ENCODE results near the gene MPL. TPM values are rescaled to one million over a fixed set of nuclear protein-coding genes. Genes with fewer than 3 reads are reported as not detected.

MPL gene
- total RNA-seq, 2 experiments from 2014 or later, result not detected

GRCh38 chr1:43305926-43306687 lies 31.5 kb upstream of the MPL start:
- CTCF ChIA-PET, result no interaction called here
- POLR2A ChIA-PET, result no interaction called here

- POLR2A ChIA-PET, result no interaction called here
Measured at GRCh38 chr1:43306688-43307457, 30.7 kb upstream of the MPL start.

GRCh38 chr1:43307458-43308158 lies 30.0 kb upstream of the MPL start:
- POLR2A ChIA-PET, result no interaction called here
- CTCF ChIA-PET, result interaction anchor here (0.6 kb wide), 1 partner anchor 15 kb away, joined by 3 read pairs; no protein-coding TSS in a partner anchor

More at GRCh38 chr1:43306688-43307457, 30.7 kb upstream of the MPL start:
- CTCF ChIA-PET, result interaction anchor here (0.6 kb wide), 1 partner anchor 14 kb away, joined by 3 read pairs; no protein-coding TSS in a partner anchor

- CTCF ChIA-PET, result no interaction called here
- POLR2A ChIA-PET, result no interaction called here
Measured at GRCh38 chr1:43308635-43309404, 28.8 kb upstream of the MPL start.

- POLR2A ChIA-PET, result no interaction called here
Measured at GRCh38 chr1:43309405-43310025, 28.1 kb upstream of the MPL start.

GRCh38 chr1:43311521-43311920 lies 26.1 kb upstream of the MPL start:
- CTCF ChIA-PET, result no interaction called here

More at GRCh38 chr1:43309405-43310025, 28.1 kb upstream of the MPL start:
- CTCF ChIA-PET, result no interaction called here

GRCh38 chr1:43312212-43312623 lies 25.4 kb upstream of the MPL start:
- ChIA-PET POLR2A (no interaction called here), CTCF (no interaction called here)

More at GRCh38 chr1:43311521-43311920, 26.1 kb upstream of the MPL start:
- POLR2A ChIA-PET, result no interaction called here

- CTCF ChIA-PET, result no interaction called here
- POLR2A ChIA-PET, result no interaction called here
Measured at GRCh38 chr1:43312663-43313515, 24.7 kb upstream of the MPL start.

- ChIA-PET POLR2A (no interaction called here), CTCF (no interaction called here)
Measured at GRCh38 chr1:43313771-43314170, 23.8 kb upstream of the MPL start.

- ChIA-PET CTCF (no interaction called here), POLR2A (no interaction called here)
Measured at GRCh38 chr1:43314233-43314632, 23.4 kb upstream of the MPL start.

GRCh38 chr1:43315481-43315880 lies 22.1 kb upstream of the MPL start:
- ChIA-PET POLR2A (no interaction called here), CTCF (no interaction called here)

- POLR2A ChIA-PET, result no interaction called here
Measured at GRCh38 chr1:43315963-43316737, 21.5 kb upstream of the MPL start.

GRCh38 chr1:43316738-43317520 lies 20.7 kb upstream of the MPL start:
- ChIA-PET POLR2A (no interaction called here), CTCF (no interaction called here)

More at GRCh38 chr1:43315963-43316737, 21.5 kb upstream of the MPL start:
- CTCF ChIA-PET, result no interaction called here

GRCh38 chr1:43317817-43318471 lies 19.7 kb upstream of the MPL start:
- POLR2A ChIA-PET, result no interaction called here

GRCh38 chr1:43318831-43319230 lies 18.8 kb upstream of the MPL start:
- ChIA-PET POLR2A (no interaction called here), CTCF (no interaction called here)

More at GRCh38 chr1:43317817-43318471, 19.7 kb upstream of the MPL start:
- CTCF ChIA-PET, result no interaction called here

GRCh38 chr1:43319288-43319687 lies 18.3 kb upstream of the MPL start:
- CTCF ChIA-PET, result no interaction called here

GRCh38 chr1:43319766-43320165 lies 17.9 kb upstream of the MPL start:
- ChIA-PET POLR2A (no interaction called here), CTCF (no interaction called here)

More at GRCh38 chr1:43319288-43319687, 18.3 kb upstream of the MPL start:
- POLR2A ChIA-PET, result no interaction called here

All from activated CD8-positive, alpha-beta memory T cell treated with anti-CD3 and anti-CD28 coated beads for 36 hours (primary cell).